ENCODE data around the gene ASPHD1. TPM values are rescaled to one million over a fixed set of nuclear protein-coding genes. Genes with fewer than 3 reads are reported as not detected.

Gene ASPHD1
- total and polyA plus RNA-seq, 2 of the 8 experiments (the other 6 are each of a cell fraction or from before 2014, with no cell fraction given): 14.5 to 18.6 TPM

DNA sequence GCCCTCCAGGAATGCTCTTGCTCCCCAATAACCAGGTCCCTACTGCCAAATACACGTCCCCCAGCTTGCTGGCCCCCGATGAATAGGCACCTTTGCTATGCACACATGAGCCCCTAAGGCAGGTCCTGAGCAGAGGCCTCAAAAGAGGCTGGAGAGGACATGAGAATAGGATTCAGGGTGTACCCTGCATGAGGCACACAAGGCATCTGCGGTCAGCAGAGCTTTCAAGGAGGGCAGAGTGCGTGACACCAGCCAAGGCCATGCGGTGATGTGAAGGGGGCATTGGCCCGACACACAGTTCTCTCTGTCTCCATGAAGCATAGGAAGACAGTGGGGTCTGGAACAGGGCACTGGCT, 7.9 kb upstream of the ASPHD1 start:
- Histone ChIP-seq H2BK15ac (ENCODE audit: low read length) (no peak overlapping the region), H2AK5ac (ENCODE audit: low read depth, low read length) (no peak overlapping the region), H3K4me1 (replicated peaks in 1 of 4; ENCODE audit: control insufficient read depth in 3 of 4, insufficient read depth in 4 of 4, low read length in 3 of 4) (peaks cover 0 to 4% (median 0%) of the 10 kb centered on the region in 4 experiments; a peak in 1 of 7 replicates), H3K56ac (replicated peaks; ENCODE audit: insufficient read length, low read depth, low read length) (no peak overlapping the region), H4K91ac (replicated peaks; ENCODE audit: insufficient read length, low read length) (no peak overlapping the region), H4K5ac (ENCODE audit: insufficient read length, low read depth, low read length) (no peak overlapping the region), H3K27ac (ENCODE audit: low read depth, low read length) (no peak overlapping the region), H3K14ac (ENCODE audit: insufficient read length) (no peak overlapping the region), H3K23me2 (ENCODE audit: low read depth, low read length) (no peaks in the 10 kb centered on the region), H3K4ac (replicated peaks; ENCODE audit: insufficient read length, low read depth, low read length) (no peak overlapping the region), H3K79me2 (ENCODE audit: control insufficient read depth in 1 of 2, insufficient read depth in 2 of 2, low read length in 2 of 2) (no peaks in the 10 kb centered on the region), H2BK5ac (ENCODE audit: low read depth, low read length) (no peak overlapping the region), H2BK120ac (replicated peaks; ENCODE audit: low read depth, low read length) (no peak overlapping the region), H3K36me3 (ENCODE audit: control insufficient read depth in 2 of 4, insufficient read depth in 4 of 4, low read length in 3 of 4) (no peaks in the 10 kb centered on the region; a peak in 2 of 8 replicates), H2BK12ac (ENCODE audit: low read depth, low read length) (no peak overlapping the region), H3K9ac (replicated peaks in 1 of 4; ENCODE audit: extremely low read depth in 1 of 4, low read depth in 3 of 4, low read length in 3 of 4) (no peak overlapping the region), H2BK20ac (ENCODE audit: low read length) (no peak overlapping the region), H3K4me3 (ENCODE audit: extremely low read depth in 1 of 4, insufficient read depth in 2 of 4, low read depth in 3 of 4, low read length in 4 of 4) (no peak overlapping the region), H3K27me3 (replicated peaks in 1 of 4; ENCODE audit: control insufficient read depth in 3 of 4, extremely low read depth in 1 of 4, insufficient read depth in 3 of 4, low read length in 3 of 4) (no peaks in the 10 kb centered on the region), H3K23ac (ENCODE audit: insufficient read length) (no peak overlapping the region), H3K18ac (ENCODE audit: extremely low read depth, low read length) (no peak overlapping the region), H3K79me1 (ENCODE audit: low read depth, low read length) (peaks cover 4% of the 10 kb centered on the region; the same call in 1 of the 2 replicates), H2AFZ (ENCODE audit: low read length) (no peak overlapping the region), H3K4me2 (ENCODE audit: insufficient read depth in 1 of 2, low read depth in 2 of 2, low read length in 2 of 2) (no peak overlapping the region), H4K20me1 (replicated peaks in 1 of 2; ENCODE audit: control insufficient read depth in 1 of 2, insufficient read depth in 2 of 2, low read length in 2 of 2) (peaks cover 0 to 3% of the 10 kb centered on the region in 2 experiments), H4K8ac (ENCODE audit: extremely low read depth, insufficient read depth, low read length) (no peak overlapping the region), H3K9me3 (ENCODE audit: insufficient read depth in 2 of 2, low read depth in 1 of 2, low read length in 1 of 2) (no peaks in the 10 kb centered on the region)
- DNase-seq (ENCODE audit: low read depth in 1 of 2, low spot score in 2 of 2): no peak
- ChIA-PET POLR2A (ENCODE audit: partially characterized antibody) (interaction anchor here (0.6 to 1.1 kb wide), 3 partner anchors 9 to 56 kb away, joined by 3 to 5 read pairs (median 4); partner anchors contain the start of gene CDIPT), CTCF (ENCODE audit: partially characterized antibody) (no interaction called here)
- FAIRE-seq: no peak
- WGBS, 2 experiments (ENCODE audit: extremely low coverage in 1 of 2, insufficient coverage in 1 of 2, insufficient read length in 1 of 2, insufficient replicate concordance in 2 of 2, low coverage in 1 of 2, low lambda C conversion rate in 2 of 2, missing lambda C conversion rate in 1 of 2): 96% methylated on average over 6 of the region's 6 CpGs; no CpG with 5 or more reads in 1 of the 2 experiments
- no peak for TF ChIP-seq ASH2L (IDR thresholded peaks at IDR 0.05; ENCODE audit: low read length)
- no peak for TF ChIP-seq RXRA (IDR thresholded peaks at IDR 0.05; ENCODE audit: insufficient read depth, low read depth, low read length)
- TF ChIP-seq KDM5A (IDR thresholded peaks at IDR 0.05; ENCODE audit: low read length): no peak
- no peak for TF ChIP-seq EP300 (IDR thresholded peaks at IDR 0.05; ENCODE audit: borderline replicate concordance in 1 of 2, low read depth in 2 of 2, low read length in 2 of 2)
- no peak for TF ChIP-seq JUN (IDR thresholded peaks at IDR 0.05; ENCODE audit: low read depth, low read length)
- TF ChIP-seq EGR1 (IDR thresholded peaks at IDR 0.05; ENCODE audit: borderline replicate concordance, low read depth, low read length): no peak

Data from H1 (cell line).